Measurements from ENCODE around the gene NMNAT2.

The NMNAT2 gene

GRCh38 chr1:183291802-183292514 lies 126.2 kb downstream of the NMNAT2 start:
- no peak for TF ChIP-seq CTCF (IDR thresholded peaks at IDR 0.05; ENCODE audit: low read depth, low read length)
- peaks cover 8% of the 10 kb centered on the region for H3K27me3 ChIP-seq (ENCODE audit: low read depth, low read length)
- H3K4me3 ChIP-seq (ENCODE audit: low read length) = no peak overlapping the region
- H3K36me3 ChIP-seq (replicated peaks; ENCODE audit: low read depth, low read length) = no peaks in the 10 kb centered on the region
- H3K9ac ChIP-seq (ENCODE audit: low read length) = no peak overlapping the region
- H3K27ac ChIP-seq (ENCODE audit: low read length) = no peak overlapping the region
- no peak overlapping the region for H3K4me2 ChIP-seq (ENCODE audit: low read length)
- no peak overlapping the region for H2AFZ ChIP-seq (ENCODE audit: low read depth, low read length)
- H3K79me2 ChIP-seq (ENCODE audit: low read length) = no peaks in the 10 kb centered on the region
- no peaks in the 10 kb centered on the region for H3K4me1 ChIP-seq (ENCODE audit: low read length)
- no peaks in the 10 kb centered on the region for H4K20me1 ChIP-seq (ENCODE audit: insufficient read depth, low read length)
- H3K9me3 ChIP-seq (ENCODE audit: insufficient read depth, low read length) = no peaks in the 10 kb centered on the region

- Histone ChIP-seq H3K4me3 (ENCODE audit: low read length) (no peak overlapping the region), H3K27me3 (ENCODE audit: low read depth, low read length) (peaks cover 6% of the 10 kb centered on the region), H4K20me1 (ENCODE audit: insufficient read depth, low read length) (no peaks in the 10 kb centered on the region), H3K36me3 (replicated peaks; ENCODE audit: low read depth, low read length) (no peaks in the 10 kb centered on the region), H2AFZ (ENCODE audit: low read depth, low read length) (no peak overlapping the region), H3K4me2 (ENCODE audit: low read length) (no peak overlapping the region), H3K9me3 (ENCODE audit: insufficient read depth, low read length) (no peaks in the 10 kb centered on the region), H3K27ac (ENCODE audit: low read length) (no peak overlapping the region), H3K79me2 (ENCODE audit: low read length) (no peaks in the 10 kb centered on the region), H3K4me1 (ENCODE audit: low read length) (no peaks in the 10 kb centered on the region), H3K9ac (ENCODE audit: low read length) (no peak overlapping the region)
- TF ChIP-seq EZH2phosphoT487 (IDR thresholded peaks at IDR 0.05; ENCODE audit: low read depth) = no peak
Observed at GRCh38 chr1:183291216-183291762, 126.9 kb downstream of the NMNAT2 start.

GRCh38 chr1:183290628-183291027 lies 127.6 kb downstream of the NMNAT2 start:
- H3K36me3 ChIP-seq (replicated peaks; ENCODE audit: low read depth, low read length) = no peaks in the 10 kb centered on the region
- H3K27me3 ChIP-seq (ENCODE audit: low read depth, low read length) = peaks cover 6% of the 10 kb centered on the region
- H4K20me1 ChIP-seq (ENCODE audit: insufficient read depth, low read length) = no peaks in the 10 kb centered on the region
- H3K4me3 ChIP-seq (ENCODE audit: low read length) = no peak overlapping the region
- H3K9ac ChIP-seq (ENCODE audit: low read length) = no peak overlapping the region
- H3K27ac ChIP-seq (ENCODE audit: low read length) = no peak overlapping the region
- no peaks in the 10 kb centered on the region for H3K79me2 ChIP-seq (ENCODE audit: low read length)
- H2AFZ ChIP-seq (ENCODE audit: low read depth, low read length) = no peak overlapping the region
- TF ChIP-seq CTCF (IDR thresholded peaks at IDR 0.05; ENCODE audit: low read depth, low read length) = no peak
- no peak for TF ChIP-seq EZH2phosphoT487 (IDR thresholded peaks at IDR 0.05; ENCODE audit: low read depth)
- H3K9me3 ChIP-seq (ENCODE audit: insufficient read depth, low read length) = no peaks in the 10 kb centered on the region
- no peaks in the 10 kb centered on the region for H3K4me1 ChIP-seq (ENCODE audit: low read length)
- no peak overlapping the region for H3K4me2 ChIP-seq (ENCODE audit: low read length)

- Histone ChIP-seq H3K4me1 (ENCODE audit: low read length) (no peaks in the 10 kb centered on the region), H4K20me1 (ENCODE audit: insufficient read depth, low read length) (no peaks in the 10 kb centered on the region), H3K27me3 (ENCODE audit: low read depth, low read length) (peaks cover 19% of the 10 kb centered on the region), H3K9ac (ENCODE audit: low read length) (no peak overlapping the region), H3K27ac (ENCODE audit: low read length) (no peak overlapping the region), H3K9me3 (ENCODE audit: insufficient read depth, low read length) (no peaks in the 10 kb centered on the region), H3K79me2 (ENCODE audit: low read length) (no peaks in the 10 kb centered on the region), H3K4me3 (ENCODE audit: low read length) (no peak overlapping the region), H2AFZ (ENCODE audit: low read depth, low read length) (no peak overlapping the region), H3K36me3 (replicated peaks; ENCODE audit: low read depth, low read length) (no peaks in the 10 kb centered on the region), H3K4me2 (ENCODE audit: low read length) (no peak overlapping the region)
- no peak for TF ChIP-seq EZH2phosphoT487 (IDR thresholded peaks at IDR 0.05; ENCODE audit: low read depth)
- TF ChIP-seq CTCF (IDR thresholded peaks at IDR 0.05; ENCODE audit: low read depth, low read length) = no peak
Observed at GRCh38 chr1:183289051-183289496, 129.1 kb downstream of the NMNAT2 start.

Measured in OCI-LY3 (cell line).